LNCAP (cell line): ENCODE data around the gene TBXAS1.

Experiments
- CTCF ChIP-seq: fragments of 450-650 bp; IDR thresholded peaks from 2 replicates; pipeline ENCODE4 v1.5.1; 2017; ENCODE audit warnings: mild to moderate bottlenecking

Gene TBXAS1

DNA sequence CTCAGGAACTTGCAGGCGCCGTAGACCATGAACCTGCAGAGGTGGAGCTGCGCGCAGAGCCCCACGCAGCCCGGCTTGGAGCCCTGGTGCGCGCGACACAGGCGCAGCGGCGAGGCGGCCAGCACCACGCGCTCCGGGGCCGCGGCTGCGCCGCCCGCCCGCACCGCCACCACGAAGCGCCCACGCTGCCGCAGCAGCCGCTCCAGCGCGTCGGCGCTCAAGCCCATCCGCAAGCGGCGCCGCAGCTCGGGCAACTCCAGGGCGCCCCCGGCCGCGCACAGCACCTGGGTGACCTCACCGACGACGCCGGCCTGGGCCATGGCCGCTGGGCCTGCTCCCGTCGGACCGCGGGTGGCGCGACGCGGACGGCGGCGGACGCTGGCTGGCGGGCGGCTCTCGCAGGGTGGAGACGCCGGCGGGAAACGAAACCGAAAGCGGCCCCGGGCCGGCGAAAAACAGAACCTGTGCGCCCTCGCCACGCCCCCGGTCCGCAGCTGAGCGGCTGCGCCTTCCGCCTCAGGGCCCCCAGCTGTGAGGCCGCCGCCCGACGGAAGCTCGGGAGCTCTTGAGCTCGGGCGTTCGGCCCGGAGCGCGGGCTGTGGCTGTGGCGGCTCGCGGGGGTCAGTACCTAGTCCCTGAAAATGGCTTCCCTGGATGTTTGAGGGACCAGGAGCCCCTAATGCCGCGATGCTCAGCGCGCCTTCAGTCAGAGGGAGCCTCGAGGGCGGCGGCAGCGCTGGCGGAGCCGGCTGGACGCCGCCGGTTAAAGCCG, 233.7 kb downstream of the TBXAS1 start, which contains the start of gene PARP12:
TSS of gene PARP12 (minus strand) at position 424 of the 772 bp plus-strand sequence. CDS start at position 320, 104 bp downstream.
- peak; percentile 16; the same call in 1 of the 2 replicates for TF ChIP-seq CTCF

DNA sequence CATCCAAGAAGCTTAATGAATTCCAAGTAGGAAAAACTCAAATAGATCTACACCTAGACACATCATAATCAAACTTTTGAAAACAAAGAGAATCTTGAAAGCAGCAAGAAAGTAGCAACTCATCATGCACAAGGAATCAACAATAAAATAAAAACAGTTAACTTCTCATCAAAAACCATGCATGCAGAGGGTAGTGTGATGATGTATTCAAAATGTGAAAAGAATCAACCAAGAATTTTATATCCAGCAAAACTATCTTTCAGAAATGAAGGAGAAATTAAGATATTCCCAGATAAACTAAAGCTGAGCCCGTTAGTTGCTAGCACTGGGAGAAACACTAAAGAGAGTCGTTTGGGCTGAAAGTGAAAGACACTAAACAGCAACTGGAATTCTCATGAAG, 238.0 kb downstream of the TBXAS1 start:
- TF ChIP-seq CTCF: no peak

- no peak for TF ChIP-seq CTCF
Measured at GRCh38 chr7:140068033-140068432, 239.0 kb downstream of the TBXAS1 start.

GRCh38 chr7:140069298-140069949, 240.4 kb downstream of the TBXAS1 start:
- TF ChIP-seq CTCF: no peak
